Umbilical cord (tissue), 2 donors: ENCODE results near the gene AK4. TPM values are rescaled to one million over a fixed set of nuclear protein-coding genes. Genes with fewer than 3 reads are reported as not detected.
A peak's percentile ranks its signal among the peaks of the same experiment; 100 is the strongest.
"Not testable (repeated sequence)": the region's sequence is repeated elsewhere in the genome, so short reads cannot be mapped to it uniquely, and the experiment has no call there.

Experiments
- DNase-seq: peaks from one replicate; pipeline ENCODE4 v3.0.0-alpha.2; 2015; ENCODE audit warnings: low spot score
- total RNA-seq: library from RNA; depleted of rRNA; stranded (reverse); fragments of >200 nt; gene quantifications from one replicate; pipeline ENCODE4 v1.2.3, GENCODE V29; 2014; ENCODE audit warnings: low replicate concordance; ENCODE audit not compliant: insufficient read depth

Gene AK4
- total RNA-seq, 1 donor from 2014 or later = 30.3 TPM

DNA sequence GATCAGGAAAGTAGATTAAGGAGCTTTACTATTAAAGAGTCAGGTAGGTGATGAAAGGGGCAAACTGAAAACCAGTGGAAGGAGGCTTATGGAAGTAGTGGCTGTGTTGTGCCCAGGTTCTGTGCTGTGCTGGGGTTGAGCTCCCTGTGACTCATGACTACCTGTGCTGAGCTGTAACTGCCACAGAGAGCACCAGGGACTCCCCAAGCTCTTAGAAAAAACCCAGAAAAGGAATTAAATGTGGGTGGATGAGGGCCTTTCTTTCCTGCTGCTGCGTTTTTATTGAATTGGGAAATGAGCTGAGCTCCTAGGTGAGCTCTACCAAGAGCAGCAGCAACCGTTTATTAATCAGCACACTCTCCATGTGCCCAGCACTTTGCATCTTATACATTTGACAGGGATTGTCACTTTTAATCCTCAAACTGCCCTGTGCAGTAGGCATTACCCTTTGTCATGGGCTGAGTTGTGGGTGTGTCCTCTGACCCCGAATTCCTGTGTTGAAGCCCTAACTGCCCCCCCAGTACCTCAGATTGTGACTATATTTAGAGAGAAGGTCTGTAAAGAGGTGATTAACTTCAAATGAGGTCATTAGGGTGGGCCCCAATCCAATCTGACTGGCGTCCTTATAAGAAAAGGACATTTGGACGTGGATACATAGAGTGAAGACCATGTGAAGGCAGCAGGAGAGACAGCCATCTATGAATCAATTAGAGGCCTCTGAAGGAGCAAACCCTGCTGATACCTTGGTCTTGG, 65.4 kb downstream of the AK4 start:
- DNase-seq = no peak

DNA sequence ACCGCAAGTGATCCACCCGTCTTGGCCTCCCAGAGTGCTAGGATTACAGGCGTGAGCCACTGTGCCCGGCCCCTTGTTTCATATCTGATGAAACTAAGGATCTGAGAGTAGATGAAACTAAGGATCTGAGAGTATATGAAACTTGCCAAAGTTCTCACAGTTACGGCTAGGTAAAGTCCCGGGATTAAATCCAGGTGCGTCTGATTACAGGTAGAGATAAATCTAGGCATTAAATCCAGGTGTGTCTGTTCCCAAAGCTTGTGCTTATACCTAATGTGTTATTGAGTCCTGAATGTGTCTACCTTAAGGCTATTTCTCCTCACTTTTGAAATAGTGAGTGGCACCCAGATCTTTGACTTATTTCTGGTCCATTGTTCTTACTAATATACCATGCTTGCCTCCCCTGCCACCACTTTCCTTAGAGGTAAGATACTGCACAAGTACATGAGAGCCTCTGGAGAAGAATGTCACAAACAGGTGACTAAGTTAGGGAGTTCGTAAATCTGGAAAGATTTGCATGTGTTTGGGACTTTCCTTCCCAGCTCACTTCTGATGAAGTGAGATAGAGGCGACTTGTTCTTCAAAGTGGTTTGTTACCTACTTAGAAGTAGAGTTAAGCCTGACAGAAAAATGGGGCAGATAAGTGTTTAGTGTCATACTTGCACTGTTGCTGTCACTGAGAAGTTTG, 66.5 kb downstream of the AK4 start:
- no peak for DNase-seq

DNA sequence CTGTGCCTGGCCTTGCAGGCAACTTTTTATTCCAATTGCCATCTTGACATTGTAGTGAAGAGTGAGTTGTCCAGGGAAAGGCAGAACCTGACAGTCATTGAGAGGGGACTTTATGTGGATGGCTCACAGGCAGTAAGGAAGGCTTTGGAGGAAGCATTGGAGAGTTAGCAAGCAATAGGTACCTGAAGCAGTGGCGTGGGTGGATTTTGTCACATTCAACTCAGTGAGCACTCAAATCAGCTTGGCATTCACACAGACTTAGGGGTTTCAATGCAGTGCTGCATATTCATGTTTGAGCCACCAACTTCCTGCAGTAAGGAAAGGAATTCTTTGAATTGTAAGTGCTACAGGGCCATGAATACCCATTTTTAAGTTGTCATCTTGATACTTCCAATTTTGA, 69.0 kb downstream of the AK4 start:
- no peak for DNase-seq

DNA sequence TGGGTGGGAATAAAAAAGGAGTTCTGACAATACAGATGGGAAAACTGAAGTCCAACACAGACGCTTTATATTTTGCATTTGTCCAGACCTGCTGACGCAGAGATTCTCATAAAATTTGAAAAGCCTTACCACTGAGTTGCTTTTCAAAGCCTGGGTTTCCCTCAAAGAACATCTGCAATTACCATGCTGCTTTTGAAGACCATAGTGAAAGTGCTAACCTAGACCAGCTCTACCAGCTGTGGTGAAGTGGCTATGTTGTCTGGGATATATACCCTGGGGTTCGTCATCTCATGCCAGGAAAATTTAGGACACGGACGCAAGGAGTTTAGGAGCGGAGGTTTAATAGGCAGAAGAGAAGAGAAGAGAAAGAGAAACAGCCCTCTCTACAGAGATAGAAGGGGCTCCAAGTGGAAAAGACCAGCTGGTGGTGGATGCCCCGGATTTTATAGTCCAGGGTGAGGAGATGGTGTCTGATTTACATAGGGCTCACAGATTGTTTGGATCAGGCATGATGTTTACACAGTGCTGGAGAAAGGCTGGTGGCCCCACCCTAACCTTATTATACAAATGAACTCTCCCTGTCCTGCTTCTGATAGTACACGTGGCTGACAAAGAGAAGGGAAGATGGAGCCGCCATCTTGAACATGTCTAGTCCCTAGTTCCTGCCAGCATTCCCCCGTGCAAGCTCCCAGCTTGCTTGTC, 73.8 kb downstream of the AK4 start:
- no peak for DNase-seq

DNA sequence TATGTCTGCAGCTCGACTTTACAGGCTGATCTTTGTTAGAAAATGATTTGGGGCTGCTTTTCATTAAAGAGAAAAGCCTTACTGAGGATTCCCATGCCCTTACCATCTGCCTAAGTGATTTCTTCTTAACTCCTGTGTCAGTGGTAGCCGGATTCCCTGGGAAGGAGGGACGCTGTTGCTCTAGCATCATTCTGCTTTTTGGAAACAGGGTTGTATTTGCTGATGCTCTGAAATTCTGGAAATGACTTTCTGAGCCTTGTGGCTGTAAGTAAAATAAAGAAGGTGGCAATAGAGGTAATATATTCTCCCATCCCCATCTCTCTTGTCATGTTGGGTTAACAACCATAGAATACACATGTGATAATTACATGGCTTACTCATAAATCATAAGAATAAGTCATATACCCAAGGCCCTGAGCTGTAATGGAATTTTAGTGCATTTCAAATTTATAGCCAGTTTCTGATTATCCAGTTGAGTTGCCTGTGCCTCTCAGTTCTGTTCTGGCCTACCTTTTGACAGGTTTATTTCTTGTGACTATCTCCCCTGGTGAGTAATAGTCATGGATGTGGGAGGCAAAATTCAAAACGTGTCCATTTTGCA, 74.4 kb downstream of the AK4 start:
- DNase-seq = no peak

DNA sequence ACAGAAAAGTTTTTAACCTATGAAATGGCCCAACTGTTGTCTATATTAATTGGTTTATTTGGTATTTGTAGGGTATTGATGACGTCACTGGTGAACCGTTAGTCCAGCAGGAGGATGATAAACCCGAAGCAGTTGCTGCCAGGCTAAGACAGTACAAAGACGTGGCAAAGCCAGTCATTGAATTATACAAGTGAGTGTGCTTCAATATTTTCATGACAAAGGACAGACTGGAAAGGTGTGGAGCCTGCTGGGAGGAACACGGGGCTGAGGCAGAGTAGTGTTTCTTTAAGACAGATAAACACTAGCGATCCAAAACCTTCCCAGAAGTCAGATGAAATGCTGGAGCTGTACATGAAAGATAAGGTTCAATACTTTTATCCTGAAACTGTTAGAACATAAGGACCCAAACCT, 76.7 kb downstream of the AK4 start:
- no peak for DNase-seq

DNA sequence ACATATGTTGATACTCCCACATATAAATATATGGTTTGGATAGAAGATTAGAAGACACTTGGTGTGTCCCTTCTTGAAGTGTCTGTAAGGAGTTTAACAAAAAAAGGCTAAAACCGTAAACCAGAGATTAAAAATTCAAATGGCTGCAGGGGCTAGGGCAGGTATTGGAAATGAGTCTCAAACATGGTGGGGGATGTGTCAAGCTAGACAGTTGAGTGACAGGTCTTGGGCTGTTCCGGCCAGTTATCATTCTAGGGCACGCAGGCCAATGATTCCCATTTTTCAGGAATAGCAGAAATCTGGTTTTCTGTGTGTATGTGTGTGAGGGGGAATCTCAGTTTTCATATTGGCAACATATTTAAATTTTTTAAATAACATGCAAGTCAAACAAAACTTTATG, 77.2 kb downstream of the AK4 start:
- DNase-seq = no peak

DNA sequence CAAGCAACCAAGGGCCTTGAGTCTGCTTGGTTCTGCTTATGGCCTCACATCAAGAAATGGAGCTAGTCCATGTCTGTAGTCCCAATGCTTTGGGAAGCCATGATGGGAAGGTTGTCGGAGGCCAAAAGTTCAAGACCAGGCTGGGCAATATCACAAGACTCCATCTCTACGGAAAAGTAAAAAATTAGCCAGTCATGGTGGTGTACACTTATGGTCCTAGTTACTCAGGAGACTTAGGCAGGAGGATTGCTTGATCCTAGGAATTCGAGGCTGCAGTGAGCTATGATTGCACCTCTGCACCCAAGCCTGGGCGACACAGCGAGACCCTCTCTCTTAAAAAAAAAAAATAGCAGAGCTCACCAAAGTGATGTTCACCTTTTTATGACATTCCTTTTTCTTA, 81.2 kb downstream of the AK4 start:
- no peak for DNase-seq

DNA sequence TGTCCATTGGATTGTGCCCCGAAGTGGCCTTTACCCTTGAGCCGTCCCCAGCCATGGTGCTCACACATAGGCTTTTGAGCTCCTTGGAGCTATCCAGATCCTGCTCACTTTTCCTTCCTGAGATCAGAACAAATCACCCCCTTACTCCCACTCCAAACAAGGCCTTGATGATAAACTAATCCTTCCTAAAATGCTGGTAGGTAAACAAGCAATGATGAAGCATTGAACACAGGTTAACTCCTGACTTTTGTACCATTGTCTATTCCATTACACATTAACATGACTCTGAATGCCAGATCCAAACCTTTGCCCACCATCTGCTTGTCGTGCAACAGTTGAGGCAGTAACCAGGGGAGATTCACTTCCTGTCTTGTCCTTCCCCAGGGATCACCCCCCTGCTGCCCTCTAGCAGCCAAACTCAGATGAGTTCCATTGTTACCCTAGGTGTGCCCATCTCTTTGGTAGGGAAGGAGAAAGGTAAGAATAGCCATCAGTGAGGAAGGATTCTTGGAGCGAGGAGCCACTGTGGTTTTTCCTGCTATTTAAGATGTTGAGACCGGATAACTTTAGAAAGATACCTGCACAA, 81.8 kb downstream of the AK4 start:
- no peak for DNase-seq

DNA sequence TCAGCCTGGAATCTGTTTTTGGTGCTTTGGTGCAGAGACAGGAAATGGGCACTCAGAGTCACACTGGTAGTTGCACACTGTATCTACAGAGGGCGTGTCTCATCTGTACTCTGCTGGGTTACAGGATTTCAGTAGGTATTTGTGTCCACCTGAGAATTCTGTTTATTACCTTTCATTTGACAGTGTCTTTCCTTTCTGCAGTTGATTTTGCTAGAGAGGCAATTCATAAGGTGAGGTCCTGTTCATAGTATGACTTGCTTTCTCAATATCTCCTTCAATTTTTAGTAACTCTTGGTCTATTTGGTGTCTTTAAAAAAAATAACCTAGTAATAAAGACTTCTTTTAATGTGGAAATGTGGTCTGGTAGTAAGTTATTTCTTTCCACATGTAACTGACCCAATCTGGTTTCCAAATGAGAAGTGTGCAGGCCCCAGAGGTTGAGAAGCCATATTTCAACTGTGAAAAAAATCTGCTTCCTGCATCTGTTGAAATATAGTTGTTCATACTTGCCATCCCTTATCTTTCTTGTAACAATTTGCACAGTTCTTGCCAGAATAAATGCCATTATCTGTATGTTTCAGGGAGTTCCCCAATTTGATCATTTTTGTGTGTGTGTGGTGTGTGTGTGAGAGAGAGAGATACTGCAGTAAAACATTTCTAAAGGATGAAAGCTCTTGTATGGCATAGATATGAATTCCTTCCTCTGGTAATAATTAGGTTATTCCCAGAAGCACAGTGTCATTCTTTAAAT, 82.9 kb downstream of the AK4 start:
- peak; percentile 25 for DNase-seq

DNA sequence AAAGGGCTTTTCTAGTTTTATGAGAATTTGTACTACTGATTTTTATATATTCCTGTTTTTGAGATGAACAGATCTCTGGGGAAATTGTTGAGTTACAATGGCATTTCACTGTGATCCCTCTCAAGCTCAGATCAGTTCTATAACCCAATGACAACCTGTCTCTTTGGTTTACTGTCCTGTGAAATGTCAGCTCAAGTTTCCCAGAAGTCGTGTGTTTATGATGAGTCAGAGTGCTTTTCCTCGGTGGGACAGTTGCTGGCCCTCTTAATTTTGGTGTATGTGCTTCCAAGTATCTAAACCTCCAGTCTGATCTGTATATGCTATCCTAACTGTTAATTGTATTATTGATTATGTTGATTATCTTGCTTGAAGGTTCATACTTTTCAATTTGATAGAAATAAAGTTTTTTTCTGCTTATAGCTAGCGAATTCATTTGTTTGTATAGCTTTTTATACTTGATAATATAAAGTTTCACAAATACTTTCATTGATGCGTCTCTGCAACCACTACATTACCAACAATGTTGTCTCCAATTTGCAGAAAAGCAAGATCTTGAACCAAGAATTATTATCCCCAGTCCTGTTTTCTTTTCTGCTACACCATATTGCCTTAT, 83.8 kb downstream of the AK4 start:
- DNase-seq = peak; percentile 35

DNA sequence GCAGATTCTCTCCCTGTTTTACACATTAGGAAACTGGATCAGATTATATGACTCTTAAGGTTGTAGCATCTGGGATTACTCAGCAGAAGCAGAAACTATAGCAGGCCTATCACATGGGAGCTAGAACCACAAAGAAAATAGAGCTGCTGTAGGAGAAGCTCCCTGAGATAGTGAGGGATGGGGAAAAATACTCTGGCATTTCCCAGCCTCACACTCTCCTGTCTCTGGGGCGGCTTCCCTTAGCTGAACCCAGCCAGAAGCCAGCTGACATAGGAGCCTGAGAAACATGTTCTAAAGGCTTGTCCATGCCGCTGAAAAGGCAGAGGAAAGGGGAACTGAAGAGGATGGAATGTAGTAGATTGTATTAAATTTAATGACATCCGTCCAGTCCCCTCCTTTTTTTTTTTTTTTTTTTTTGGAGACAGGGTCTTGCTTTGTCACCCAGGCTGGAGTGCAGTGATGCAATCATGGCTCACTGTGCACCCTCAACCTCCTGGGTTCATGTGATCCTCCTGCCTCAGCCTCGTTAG, 84.5 kb downstream of the AK4 start:
- peak; percentile 50 for DNase-seq

DNA sequence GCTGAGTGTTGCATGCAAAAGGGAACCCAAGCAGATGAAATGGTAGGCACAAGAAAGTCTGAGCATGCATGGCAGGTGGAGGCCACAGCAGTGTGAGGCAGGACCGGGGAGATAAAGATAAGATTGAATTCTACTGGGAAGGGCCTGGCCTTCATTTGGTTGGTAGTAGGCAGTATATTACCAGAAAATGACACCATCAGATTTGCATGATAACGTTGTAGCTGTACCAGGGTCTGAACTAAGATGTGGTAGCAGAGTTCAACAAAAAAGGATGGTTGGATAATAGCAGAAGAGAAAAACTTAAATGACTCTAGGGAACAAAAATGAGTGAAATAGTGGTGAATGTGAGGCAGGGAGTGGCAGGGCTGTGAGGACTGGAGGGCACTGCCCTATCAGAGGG, 85.8 kb downstream of the AK4 start:
- no peak for DNase-seq

DNA sequence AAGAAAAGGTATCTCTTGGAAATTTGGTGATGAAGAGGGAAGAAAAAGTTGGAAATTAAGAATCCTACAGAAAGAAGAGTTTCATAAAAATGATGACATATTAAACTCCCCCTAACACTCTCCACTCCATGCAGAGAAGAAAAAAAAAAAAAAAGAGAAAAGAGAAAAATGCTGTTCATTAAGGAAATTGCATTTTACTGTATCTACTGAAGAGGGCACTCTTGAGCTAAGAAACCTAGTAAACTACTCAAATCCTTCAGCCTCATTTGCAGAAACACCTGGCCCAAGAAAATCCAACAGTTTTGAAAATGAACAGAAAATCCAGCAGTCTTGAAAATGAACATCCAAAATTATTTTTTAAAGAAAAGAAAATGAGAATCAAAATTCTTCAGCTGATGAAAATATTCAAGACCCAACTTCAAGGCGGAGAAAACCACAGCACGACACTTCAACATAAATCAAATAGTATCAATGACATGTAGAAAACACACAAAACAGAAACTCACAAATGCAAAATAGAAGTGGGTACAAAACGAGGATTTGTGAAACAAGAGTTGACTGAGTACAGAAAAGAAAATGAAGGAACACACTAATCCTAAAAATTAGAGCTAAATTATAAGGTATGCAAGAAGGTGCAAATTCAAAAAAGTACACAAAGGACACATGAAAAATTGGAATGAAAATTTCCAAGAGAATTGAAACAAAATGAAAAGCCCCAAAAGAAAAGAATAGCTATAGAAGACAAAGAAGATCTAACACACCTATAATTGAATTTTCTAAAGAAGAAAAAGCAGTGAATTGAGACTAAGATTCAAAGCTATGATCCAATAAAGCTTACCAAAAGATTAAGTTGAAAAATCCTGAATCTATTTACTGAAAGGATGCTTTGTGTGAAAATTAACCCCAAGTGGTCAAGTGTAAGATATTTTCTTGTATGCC, 88.1 kb downstream of the AK4 start:
- DNase-seq = no peak

DNA sequence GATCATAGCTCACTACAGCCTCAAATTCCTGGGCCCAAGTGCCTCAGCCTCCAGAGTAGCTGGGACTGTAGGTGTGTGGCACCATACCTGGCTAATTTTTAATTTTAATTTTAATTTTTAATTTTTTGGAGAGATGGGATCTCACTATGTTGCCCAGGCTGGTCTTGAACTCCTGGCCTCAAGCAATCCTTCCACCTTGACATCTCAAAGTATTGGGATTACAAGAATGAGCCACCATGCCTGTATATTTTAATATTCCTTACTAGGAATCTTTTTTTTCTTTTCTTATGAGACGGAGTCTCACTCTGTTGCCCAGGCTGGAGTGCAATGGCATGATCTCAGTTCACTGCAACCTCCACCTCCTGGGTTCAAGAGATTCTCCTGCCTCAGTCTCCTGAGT, 89.1 kb downstream of the AK4 start:
- not testable (repeated sequence) for DNase-seq

DNA sequence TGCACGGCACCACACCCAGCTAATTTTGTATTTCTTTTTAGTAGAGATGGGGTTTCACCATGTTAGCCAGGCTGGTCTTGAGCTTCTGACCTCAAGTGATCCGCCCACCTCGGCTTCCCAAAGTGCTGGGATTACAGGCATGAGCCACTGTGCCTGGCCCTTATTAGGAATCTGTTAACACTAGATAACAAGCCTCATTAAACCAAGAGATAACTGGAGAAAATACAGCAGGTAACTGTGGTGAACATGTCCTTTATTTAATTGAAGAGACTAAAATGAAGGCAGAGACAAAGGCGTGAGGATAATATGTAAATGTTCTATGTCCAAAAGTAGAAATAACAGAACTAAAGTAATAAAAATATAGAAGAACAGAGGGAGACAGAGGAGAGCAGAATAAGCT, 89.5 kb downstream of the AK4 start:
- no peak for DNase-seq

DNA sequence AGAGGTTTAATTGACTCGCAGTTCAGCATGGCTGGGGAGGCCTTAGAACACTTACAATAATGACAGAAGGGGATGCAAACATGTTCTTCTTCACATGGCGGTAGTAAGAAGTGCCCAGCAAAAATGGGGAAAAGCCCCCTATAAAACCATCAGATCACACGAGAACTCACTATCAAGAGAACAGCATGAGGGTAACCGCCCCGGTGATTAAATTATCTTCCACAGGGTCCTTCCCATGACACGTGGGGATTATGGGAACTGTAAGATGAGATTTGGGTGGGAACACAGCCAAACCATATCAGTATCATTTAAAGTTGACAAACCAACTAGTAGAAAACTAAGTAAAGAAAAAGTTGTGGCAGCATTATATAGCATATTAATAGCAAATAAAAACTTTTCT, 90.0 kb downstream of the AK4 start:
- DNase-seq = no peak

DNA sequence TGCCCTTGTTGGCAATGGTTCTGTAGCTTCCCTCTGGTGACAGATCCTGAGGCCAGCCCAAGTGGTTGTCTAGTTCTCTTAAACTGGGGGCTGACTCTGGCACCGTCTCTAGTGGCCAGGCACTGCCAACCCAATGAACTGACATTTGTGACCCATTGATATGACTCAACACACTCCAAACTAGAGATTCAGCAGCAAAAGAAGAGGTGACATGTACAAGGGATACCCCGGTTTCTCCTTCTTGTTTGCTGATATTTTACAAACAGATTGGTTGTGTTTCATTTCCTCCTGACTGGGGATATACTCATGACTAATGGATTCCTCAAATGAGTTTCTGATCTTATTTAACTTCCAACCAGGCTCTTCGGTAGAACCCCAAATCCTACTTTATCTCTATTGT, 95.5 kb downstream of the AK4 start:
- DNase-seq = no peak

DNA sequence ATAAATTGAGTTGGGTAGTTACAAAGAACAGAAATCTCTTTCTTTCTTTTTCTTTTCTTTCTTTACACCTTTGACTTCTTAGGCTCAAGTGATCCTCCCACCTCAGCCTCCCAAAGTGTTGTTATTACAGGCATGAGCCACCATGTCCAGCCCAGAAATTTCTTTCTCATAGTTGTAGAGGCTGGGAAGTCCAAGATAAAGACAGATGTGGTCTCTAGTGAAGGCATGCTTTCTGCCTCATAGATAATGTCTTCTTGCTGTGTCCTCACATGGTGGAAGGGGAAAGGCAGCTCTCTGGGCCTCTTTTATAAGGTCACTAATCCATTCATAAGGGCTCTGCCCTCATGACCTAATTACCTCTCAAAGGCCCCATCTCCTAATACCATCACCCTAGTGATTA, 97.3 kb downstream of the AK4 start:
- DNase-seq = no peak
